NB4 (cell line): ENCODE data around the gene RAE1.

Experiments
- CTCF ChIP-seq: IDR thresholded peaks from one replicate; pipeline ENCODE4 v1.5.1; 2012; ENCODE audit warnings: low read depth, low read length
- MAX ChIP-seq: IDR thresholded peaks from 2 replicates; pipeline ENCODE4 v1.6.1; 2011; ENCODE audit warnings: low read depth, low read length
- POLR2A ChIP-seq: IDR thresholded peaks from 2 replicates; pipeline ENCODE4 v1.6.1; 2011; ENCODE audit warnings: mild to moderate bottlenecking; ENCODE audit not compliant: insufficient read length; ENCODE audit errors: extremely low read depth

- TF ChIP-seq MAX (no peak), CTCF (no peak), POLR2A (no peak)
These were observed 28.2 kb downstream of the RAE1 start for GRCh38 chr20:57379263-57379647.
